ENCODE data around the gene ZBTB16. TPM values are rescaled to one million over a fixed set of nuclear protein-coding genes. Genes with fewer than 3 reads are reported as not detected.

ZBTB16 gene
- total and polyA plus RNA-seq, 2 of the 13 experiments (the other 11 are each of a cell fraction or from before 2014, with no cell fraction given): not detected

- TF ChIP-seq THAP9 (CRISPR knock-in tag; IDR thresholded peaks at IDR 0.05; ENCODE audit: borderline replicate concordance) (no peak), SIN3B (IDR thresholded peaks at IDR 0.05; ENCODE audit: low read length) (no peak), AKNA (CRISPR knock-in tag; IDR thresholded peaks at IDR 0.05; ENCODE audit: borderline replicate concordance) (no peak)
These were observed 18.9 kb downstream of the ZBTB16 start (continued) for GRCh38 chr11:114078423-114078822.

GRCh38 chr11:114079511-114080065, 20.1 kb downstream of the ZBTB16 start:
- Histone ChIP-seq H3K4me1 (ENCODE audit: insufficient read depth, low read length) (peaks cover 61% of the 10 kb centered on the region), H3K36me3 (replicated peaks in 1 of 2; ENCODE audit: control insufficient read depth in 1 of 2, insufficient read depth in 2 of 2, low read length in 2 of 2) (no peaks in the 10 kb centered on the region), H2AFZ (ENCODE audit: low read length) (no peak overlapping the region), H3K4me3 (replicated peaks in 1 of 3; ENCODE audit: insufficient read depth in 1 of 3, low read depth in 2 of 3, low read length in 3 of 3) (no peak overlapping the region), H3K79me2 (ENCODE audit: insufficient read depth, low read length) (no peaks in the 10 kb centered on the region), H3K27me3 (ENCODE audit: control insufficient read depth in 1 of 2, insufficient read depth in 2 of 2, low read length in 2 of 2) (peaks cover 0 to 36% of the 10 kb centered on the region in 2 experiments), H3K27ac (ENCODE audit: extremely low read length, insufficient read depth, low read length) (no peak overlapping the region), H3K4me2 (ENCODE audit: low read depth, low read length) (no peak overlapping the region), H4K20me1 (ENCODE audit: insufficient read depth, low read length) (no peaks in the 10 kb centered on the region), H3K9me3 (ENCODE audit: low read length) (no peaks in the 10 kb centered on the region), H3K9ac (ENCODE audit: insufficient read depth, low read depth, low read length) (no peak overlapping the region)
- WGBS (ENCODE audit: low lambda C conversion rate): 52% methylated on average over 6 of the region's 6 CpGs
- DNase-seq (ENCODE audit: low spot score) (no peak), FAIRE-seq (no peak), ATAC-seq (no peak)
- no TSS peak for BruUV-seq (replicated peaks)
- in situ Hi-C loops (cut with HindIII; ENCODE audit: extremely low pct_ligation_motif_present, low pct_unique_long_range_greater_than_20kb) (no loop called here), intact Hi-C loops (cut with micrococcal nuclease; ENCODE audit: unreplicated experiment) (no loop called here)
- POLR2A ChIA-PET: no interaction called here
- TF ChIP-seq NR1H2 (CRISPR knock-in tag; IDR thresholded peaks at IDR 0.05; ENCODE audit: borderline replicate concordance, low read depth) (no peak), ZBTB33 (CRISPR knock-in tag; IDR thresholded peaks at IDR 0.05) (no peak), TBP (CRISPR knock-in tag; IDR thresholded peaks at IDR 0.05) (no peak), ZNF12 (CRISPR knock-in tag; IDR thresholded peaks at IDR 0.05) (no peak), ZSCAN20 (CRISPR knock-in tag; IDR thresholded peaks at IDR 0.05; ENCODE audit: borderline replicate concordance) (no peak), HDAC6 (IDR thresholded peaks at IDR 0.05; ENCODE audit: low read depth, low read length) (no peak), ATAD3A (CRISPR knock-in tag; IDR thresholded peaks at IDR 0.05) (no peak), U2AF2 (IDR thresholded peaks at IDR 0.05; ENCODE audit: low read depth, low read length) (no peak)
- CTCF ChIA-PET (ENCODE audit: low intra/inter-chr PET ratio, low total read pairs): no interaction called here

Measured in HepG2 (cell line).